Skeletal muscle cell (primary cell): ENCODE results near the gene TMED9.
"Not testable (repeated sequence)": the region's sequence is repeated elsewhere in the genome, so short reads cannot be mapped to it uniquely, and the experiment has no call there.

ENCODE experiments used
- DNase-seq: peaks from one replicate; pipeline ENCODE4 v3.0.0-alpha.2; 2010; ENCODE audit warnings: low read depth
- H3K4me3 ChIP-seq: 2 replicates; pipeline ENCODE4 v1.5.1; 2011; ENCODE audit warnings: low read depth, mild to moderate bottlenecking, control low read depth, low read length, moderate library complexity

Gene TMED9

GRCh38 chr5:177645462-177645861 lies 53.5 kb downstream of the TMED9 start:
- not testable (repeated sequence) for H3K4me3 ChIP-seq, DNase-seq
